Lung (tissue), 12 donors: ENCODE data around the gene ADAMTS18. TPM values are rescaled to one million over a fixed set of nuclear protein-coding genes. Genes with fewer than 3 reads are reported as not detected.

ENCODE experiments used
- ATAC-seq: fragments of 200-7000 bp; cut with Tn5 transposase; one replicate; pipeline ENCODE4 v1.9.1; 2020; ENCODE audit warnings: moderate number of reproducible peaks; ENCODE audit not compliant: insufficient read depth, low FRiP score
- DNase-seq, 3 donors: peaks; one replicate each; pipeline ENCODE4 v3.0.0-alpha.2; 2013 to 2017
- H3K27ac ChIP-seq, 2 donors: one replicate each; pipeline ENCODE4 v1.5.1; 2013; ENCODE audit warnings: mild to moderate bottlenecking in 2 of 2, moderate library complexity in 2 of 2, control low read depth in 1 of 2, inconsistent platforms in 1 of 2, low read depth in 1 of 2, low read length in 1 of 2
- H3K27me3 ChIP-seq, 3 donors: one replicate each; pipeline ENCODE4 v1.5.1; 2013; ENCODE audit warnings: low read length in 2 of 3; ENCODE audit not compliant: control insufficient read depth in 3 of 3, insufficient read depth in 3 of 3
- H3K36me3 ChIP-seq, 4 donors: one replicate each; pipeline ENCODE4 v1.5.1; 2013; ENCODE audit warnings: low read length in 4 of 4, mild to moderate bottlenecking in 1 of 4, moderate library complexity in 1 of 4; ENCODE audit not compliant: control insufficient read depth in 4 of 4, insufficient read depth in 4 of 4
- H3K4me1 ChIP-seq, 5 donors: one replicate each; pipeline ENCODE4 v1.5.1; 2013; ENCODE audit warnings: low read length in 5 of 5, mild to moderate bottlenecking in 2 of 5, moderate library complexity in 1 of 5; ENCODE audit not compliant: control insufficient read depth in 5 of 5, insufficient read depth in 5 of 5
- H3K4me3 ChIP-seq: one replicate; pipeline ENCODE4 v1.5.1; 2013; ENCODE audit warnings: mild to moderate bottlenecking, control low read depth, moderate library complexity
- H3K9ac ChIP-seq, 2 donors: one replicate each; pipeline ENCODE4 v1.5.1; 2013; ENCODE audit warnings: low read length in 2 of 2, control low read depth in 1 of 2; ENCODE audit not compliant: insufficient read depth in 1 of 2
- H3K9me3 ChIP-seq, 4 donors: one replicate each; pipeline ENCODE4 v1.5.1; 2013; ENCODE audit warnings: low read length in 3 of 4, mild to moderate bottlenecking in 1 of 4, moderate library complexity in 1 of 4; ENCODE audit not compliant: control insufficient read depth in 4 of 4, insufficient read depth in 3 of 4
- CTCF ChIP-seq: IDR thresholded peaks from 2 replicates; pipeline ENCODE4 v1.5.1; 2012; ENCODE audit warnings: mild to moderate bottlenecking; ENCODE audit errors: control extremely low read depth, extremely low read depth
- WGBS, 2 donors: extraction: QIAGEN DNeasy Blood & Tissue Kit; methylation state at CpG; one replicate each; pipeline ENCODE4 v1.1.7; 2013; 5-methylcytosine and 5-hydroxymethylcytosine counted together
- polyA plus RNA-seq, 2 donors: library from polyadenylated mRNA; stranded (reverse); fragments of 200-250 nt; gene quantifications; one replicate each; pipeline ENCODE4 v1.2.1, GENCODE V29; 2013
- total RNA-seq, 2 donors: library from RNA; depleted of rRNA in 1 of 2; stranded (reverse); fragments of >200 nt in 1 of 2; gene quantifications; one replicate each; pipeline ENCODE4 v1.2.1, GENCODE V29; 2014 to 2021
- donor health status: control.
- donor health status: control.
- donor health status: Bipolar disorder and iron deficiency.
- donor health status: healthy.
- donor health status: DM: yes; HTN: yes; CAD: no.

Gene ADAMTS18
- total and polyA plus RNA-seq, 4 donors, result 0.02 to 0.82 TPM; not detected in 2

DNA sequence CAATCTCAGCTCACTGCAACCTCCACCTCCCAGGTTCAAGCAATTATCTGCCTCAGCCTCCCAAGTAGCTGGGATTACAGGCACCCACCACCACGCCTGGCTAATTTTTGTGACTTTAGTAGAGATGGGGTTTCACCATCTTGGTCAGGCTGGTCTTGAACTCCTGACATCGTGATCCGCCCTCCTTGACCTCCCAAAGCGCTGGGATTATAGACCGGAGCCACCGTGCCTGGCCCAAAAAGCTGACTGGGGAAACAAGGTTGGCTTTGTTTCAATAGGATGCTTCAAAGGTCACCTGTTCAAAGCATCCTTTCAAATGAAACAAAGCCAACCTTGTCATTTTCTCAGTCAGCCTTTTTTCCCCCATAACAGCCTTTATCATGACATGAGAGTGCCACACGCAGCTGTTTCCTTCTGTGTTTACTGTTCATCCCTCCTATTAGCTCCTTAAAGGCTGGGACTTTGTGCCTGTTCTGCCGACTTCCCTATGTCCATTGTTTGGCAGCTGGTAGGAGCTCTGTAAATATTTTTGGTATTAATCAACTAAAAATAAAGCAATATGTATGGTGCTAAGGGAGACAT lies 51.1 kb downstream of the ADAMTS18 start:
- no peak for TF ChIP-seq CTCF
- WGBS, 2 donors, result 74 to 86% methylated on average over 8 of the region's 8 CpGs
- ATAC-seq, result no peak

DNA sequence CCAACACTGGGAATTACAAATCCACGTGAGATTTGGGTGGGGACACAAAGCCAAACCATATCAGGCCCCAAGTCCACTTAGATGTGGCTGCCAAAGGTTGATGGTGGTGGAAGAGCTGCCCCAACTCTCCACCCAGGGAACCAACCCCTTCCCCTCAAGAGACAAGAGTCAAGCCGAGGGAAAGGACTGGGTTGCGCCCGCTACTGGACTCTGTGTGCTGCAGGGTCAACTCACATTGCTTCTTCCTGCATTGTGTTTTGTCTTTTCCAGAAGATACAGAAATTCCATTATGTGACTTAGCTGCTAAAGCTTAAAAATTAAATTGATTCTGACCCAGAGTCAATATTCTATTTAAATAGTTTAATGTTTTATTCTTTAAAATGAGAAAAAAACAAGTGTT lies 58.5 kb downstream of the ADAMTS18 start:
- TF ChIP-seq CTCF, result no peak
- 40 to 74% methylated on average over 4 of the region's 4 CpGs for WGBS, 2 donors

More for the DNA sequence above, 51.1 kb downstream of the ADAMTS18 start:
- H3K4me1 ChIP-seq, result peaks cover 0 to 30% (median 12%) of the 10 kb centered on the region in 5 donors
- no peaks in the 10 kb centered on the region for H3K27me3 ChIP-seq
- no peaks in the 10 kb centered on the region for H3K9me3 ChIP-seq
- no peak for DNase-seq
- H3K4me3 ChIP-seq, result no peak overlapping the region
- H3K36me3 ChIP-seq, result no peaks in the 10 kb centered on the region
- H3K27ac ChIP-seq, result no peak overlapping the region
- H3K9ac ChIP-seq, result no peak overlapping the region

GRCh38 chr16:77375396-77375795 lies 59.4 kb downstream of the ADAMTS18 start:
- Histone ChIP-seq H3K9ac (no peak overlapping the region), H3K27ac (no peak overlapping the region), H3K9me3 (no peaks in the 10 kb centered on the region), H3K36me3 (no peaks in the 10 kb centered on the region), H3K4me3 (no peak overlapping the region), H3K4me1 (peaks cover 0 to 4% (median 0%) of the 10 kb centered on the region in 5 donors), H3K27me3 (no peaks in the 10 kb centered on the region)
- ATAC-seq (no peak), DNase-seq (no peak)
- TF ChIP-seq CTCF, result no peak
- 91 to 93% methylated on average over 7 of the region's 7 CpGs for WGBS, 2 donors

More for the DNA sequence above, 58.5 kb downstream of the ADAMTS18 start:
- Histone ChIP-seq H3K4me3 (no peak overlapping the region), H3K27ac (no peak overlapping the region), H3K4me1 (peaks cover 0 to 4% (median 0%) of the 10 kb centered on the region in 5 donors), H3K36me3 (no peaks in the 10 kb centered on the region), H3K9ac (no peak overlapping the region), H3K9me3 (no peaks in the 10 kb centered on the region), H3K27me3 (no peaks in the 10 kb centered on the region)
- ATAC-seq, result no peak
- DNase-seq, result no peak

DNA sequence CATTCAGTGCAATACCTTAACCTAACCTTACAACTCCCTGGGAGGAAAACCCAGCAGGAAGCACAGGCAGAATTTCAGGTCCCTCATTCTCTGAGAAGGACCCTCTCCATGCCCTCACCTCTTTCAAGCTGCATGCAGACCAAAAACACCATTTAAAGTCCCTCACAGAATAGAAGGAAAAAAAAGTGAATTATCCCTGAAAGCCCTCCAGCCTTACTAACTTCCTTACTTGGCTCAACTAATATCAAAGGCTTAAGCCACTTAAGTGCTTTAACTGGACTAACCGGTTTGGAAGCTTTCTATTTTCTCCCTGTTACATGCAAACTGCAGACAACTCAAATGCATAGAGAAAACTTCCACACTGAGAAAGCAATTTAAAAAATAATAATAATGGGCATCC lies 60.5 kb downstream of the ADAMTS18 start:
- 14 to 28% methylated on average over 1 of the region's 1 CpG for WGBS, 2 donors
- H3K4me3 ChIP-seq, result no peak overlapping the region

More for the DNA sequence above, 60.5 kb downstream of the ADAMTS18 start:
- Histone ChIP-seq H3K9ac (no peak overlapping the region), H3K27me3 (no peaks in the 10 kb centered on the region), H3K27ac (peak overlapping the region in 1 of 2 donors; percentile 52), H3K9me3 (no peaks in the 10 kb centered on the region), H3K4me1 (peaks cover 0 to 4% (median 0%) of the 10 kb centered on the region in 5 donors), H3K36me3 (no peaks in the 10 kb centered on the region)
- no peak for TF ChIP-seq CTCF
- DNase-seq (peak; percentile 14 to 88 (median 71)), ATAC-seq (peak; percentile 69)
